H1 (cell line): ENCODE measurements around the gene ANKRD13B. TPM values are rescaled to one million over a fixed set of nuclear protein-coding genes. Genes with fewer than 3 reads are reported as not detected.

Experiments
- CTCF ChIA-PET: fragments of 300-600 bp; sonication (Branson Sonifier 250); formaldehyde crosslinking; loops from one replicate; lab custom pipeline; 2021; ENCODE audit not compliant: partially characterized antibody; lab: Charles Lee
- POLR2A ChIA-PET: fragments of 300-600 bp; sonication (Branson Sonifier 250); formaldehyde crosslinking; loops from one replicate; lab custom pipeline; 2021; ENCODE audit warnings: inconsistent platforms; ENCODE audit not compliant: partially characterized antibody; lab: Charles Lee
- DNase-seq, 2 experiments: peaks; one replicate each; pipeline versions ENCODE4 v3.0.0 to v3.0.0-alpha.2; 2010 to 2022; ENCODE audit warnings: low spot score in 2 of 2, low read depth in 1 of 2, mixed read lengths in 1 of 2
- FAIRE-seq: peaks from 2 replicates; lab custom pipeline; 2011; peaks lifted over from hg19 to GRCh38; lab: Jason Lieb, UNC
- H2AFZ ChIP-seq: 2 replicates; pipeline ENCODE4 v1.8.1; 2012; ENCODE audit warnings: low read length, inconsistent platforms
- H2AK5ac ChIP-seq: 2 replicates; pipeline ENCODE4 v1.6.1; 2013; ENCODE audit warnings: low read depth, low read length
- H2BK120ac ChIP-seq: replicated peaks from 2 replicates; pipeline ENCODE3; 2013; ENCODE audit warnings: low read depth, low read length, inconsistent platforms
- H2BK12ac ChIP-seq: 2 replicates; pipeline ENCODE4 v1.6.1; 2013; ENCODE audit warnings: low read depth, low read length
- H2BK15ac ChIP-seq: 2 replicates; pipeline ENCODE4 v1.6.1; 2013; ENCODE audit warnings: low read length
- H2BK20ac ChIP-seq: 2 replicates; pipeline ENCODE4 v1.6.1; 2013; ENCODE audit warnings: low read length
- H2BK5ac ChIP-seq: 2 replicates; pipeline ENCODE4 v1.6.1; 2013; ENCODE audit warnings: low read depth, low read length
- H3K14ac ChIP-seq: 2 replicates; pipeline ENCODE4 v1.6.1; 2013; ENCODE audit warnings: inconsistent platforms; ENCODE audit not compliant: insufficient read length
- H3K18ac ChIP-seq: 2 replicates; pipeline ENCODE4 v1.6.1; 2013; ENCODE audit warnings: low read length; ENCODE audit errors: extremely low read depth
- H3K23ac ChIP-seq: 2 replicates; pipeline ENCODE4 v1.6.1; 2013; ENCODE audit warnings: inconsistent platforms; ENCODE audit not compliant: insufficient read length
- H3K23me2 ChIP-seq: 2 replicates; pipeline ENCODE4 v1.6.1; 2013; ENCODE audit warnings: low read depth, low read length
- H3K27ac ChIP-seq: 2 replicates; pipeline ENCODE4 v1.6.1; 2011; ENCODE audit warnings: low read depth, low read length, inconsistent platforms
- H3K27me3 ChIP-seq, 4 experiments: replicated peaks in 1 of 4; 1 replicate in 1 of 4; 2 replicates in 3 of 4; pipeline versions ENCODE4 v1.6.1 to v1.8.1; 2011 to 2013; ENCODE audit warnings: low read length in 3 of 4, mild to moderate bottlenecking in 3 of 4, inconsistent platforms in 2 of 4, mixed read lengths in 2 of 4, moderate library complexity in 1 of 4; ENCODE audit not compliant: control insufficient read depth in 3 of 4, insufficient read depth in 3 of 4; ENCODE audit errors: extremely low read depth in 1 of 4
- H3K36me3 ChIP-seq, 4 experiments: 2 replicates each; pipeline versions ENCODE4 v1.6.1 to v1.8.1; 2011 to 2013; ENCODE audit warnings: mild to moderate bottlenecking in 4 of 4, low read length in 3 of 4, moderate library complexity in 2 of 4, control low read depth in 1 of 4, inconsistent platforms in 1 of 4; ENCODE audit not compliant: insufficient read depth in 4 of 4, control insufficient read depth in 2 of 4
- H3K4ac ChIP-seq: replicated peaks from 2 replicates; pipeline ENCODE3; 2013; ENCODE audit warnings: low read length, low read depth, mixed read lengths, inconsistent platforms; ENCODE audit not compliant: insufficient read length
- H3K4me1 ChIP-seq, 4 experiments: replicated peaks in 1 of 4; 1 replicate in 1 of 4; 2 replicates in 3 of 4; pipeline versions ENCODE4 v1.6.1 to v1.8.1; 2011 to 2013; ENCODE audit warnings: low read length in 3 of 4, inconsistent platforms in 2 of 4, mixed read lengths in 1 of 4; ENCODE audit not compliant: insufficient read depth in 4 of 4, control insufficient read depth in 3 of 4
- H3K4me2 ChIP-seq, 2 experiments: 2 replicates each; pipeline versions ENCODE4 v1.6.1 to v1.8.1; 2011 to 2013; ENCODE audit warnings: low read depth in 2 of 2, low read length in 2 of 2, control low read depth in 1 of 2, inconsistent platforms in 1 of 2, mild to moderate bottlenecking in 1 of 2; ENCODE audit not compliant: insufficient read depth in 1 of 2
- H3K4me3 ChIP-seq, 4 experiments: fragments of 200-600, 300-600 bp in 1 of 4; sonication (generic), shearing (Covaris generic), sonication (Bioruptor Twin) in 1 of 4; 2 replicates each; pipeline versions ENCODE4 v1.5.1 to v1.8.1; 2011 to 2016; ENCODE audit warnings: low read length in 4 of 4, low read depth in 3 of 4, control low read depth in 2 of 4, inconsistent platforms in 2 of 4, mild to moderate bottlenecking in 2 of 4, mixed read lengths in 1 of 4, moderate library complexity in 1 of 4; ENCODE audit not compliant: insufficient read depth in 2 of 4; ENCODE audit errors: extremely low read depth in 1 of 4
- H3K56ac ChIP-seq: replicated peaks from 2 replicates; pipeline ENCODE3; 2013; ENCODE audit warnings: low read depth, mild to moderate bottlenecking, mixed read lengths, low read length, inconsistent platforms; ENCODE audit not compliant: insufficient read length
- H3K79me1 ChIP-seq: 2 replicates; pipeline ENCODE4 v1.6.1; 2013; ENCODE audit warnings: low read depth, low read length, control low read depth
- H3K79me2 ChIP-seq, 2 experiments: 2 replicates each; pipeline versions ENCODE4 v1.6.1 to v1.8.1; 2012 to 2013; ENCODE audit warnings: low read length in 2 of 2, mild to moderate bottlenecking in 2 of 2, inconsistent platforms in 1 of 2; ENCODE audit not compliant: insufficient read depth in 2 of 2, control insufficient read depth in 1 of 2
- H3K9ac ChIP-seq, 4 experiments: replicated peaks in 1 of 4; 1 replicate in 1 of 4; 2 replicates in 3 of 4; pipeline versions ENCODE4 v1.6.1 to v1.8.1; 2011 to 2013; ENCODE audit warnings: low read depth in 3 of 4, low read length in 3 of 4, control low read depth in 2 of 4, mild to moderate bottlenecking in 2 of 4, moderate library complexity in 2 of 4, inconsistent platforms in 1 of 4; ENCODE audit errors: extremely low read depth in 1 of 4
- H3K9me3 ChIP-seq, 2 experiments: 2 replicates each; pipeline versions ENCODE4 v1.6.1 to v1.8.1; 2012 to 2013; ENCODE audit warnings: mild to moderate bottlenecking in 2 of 2, moderate library complexity in 2 of 2, control low read depth in 1 of 2, inconsistent platforms in 1 of 2, low read depth in 1 of 2, low read length in 1 of 2, mixed read lengths in 1 of 2; ENCODE audit not compliant: insufficient read depth in 2 of 2
- H4K20me1 ChIP-seq, 2 experiments: replicated peaks in 1 of 2; 2 replicates each; pipeline versions ENCODE3 to v1.8.1; 2011 to 2013; ENCODE audit warnings: inconsistent platforms in 2 of 2, low read length in 2 of 2, mild to moderate bottlenecking in 1 of 2; ENCODE audit not compliant: insufficient read depth in 2 of 2, control insufficient read depth in 1 of 2
- H4K5ac ChIP-seq: 2 replicates; pipeline ENCODE4 v1.6.1; 2013; ENCODE audit warnings: low read length, low read depth, mixed read lengths, inconsistent platforms; ENCODE audit not compliant: insufficient read length
- H4K8ac ChIP-seq: 2 replicates; pipeline ENCODE4 v1.8.0; 2013; ENCODE audit warnings: mild to moderate bottlenecking, moderate library complexity, low read length, inconsistent platforms; ENCODE audit not compliant: insufficient read depth; ENCODE audit errors: extremely low read depth
- H4K91ac ChIP-seq: replicated peaks from 2 replicates; pipeline ENCODE3; 2013; ENCODE audit warnings: low read length, mixed read lengths, inconsistent platforms; ENCODE audit not compliant: insufficient read length
- WGBS, 2 experiments: shearing (Covaris generic) in 1 of 2; methylation state at CpG; one replicate each; pipeline versions ENCODE4 v1.1.6 to v1.1.7; 2013 to 2015; ENCODE audit warnings: low lambda C conversion rate in 2 of 2, mixed read lengths in 2 of 2, inconsistent platforms in 1 of 2, low coverage in 1 of 2, missing lambda C conversion rate in 1 of 2; ENCODE audit not compliant: insufficient replicate concordance in 2 of 2, insufficient coverage in 1 of 2, insufficient read length in 1 of 2; ENCODE audit errors: extremely low coverage in 1 of 2, missing lambda C conversion rate in 1 of 2; 5-methylcytosine and 5-hydroxymethylcytosine counted together
- polyA plus RNA-seq, 7 experiments: library from polyadenylated mRNA; depleted of rRNA in 3 of 7; stranded (reverse) in 5 of 7; unstranded in 2 of 7; fragments of >200 nt in 5 of 7; fragments of 200-250 nt in 2 of 7; gene quantifications; 1 replicate in 5 of 7; 2 replicates in 1 of 7; 4 replicates in 1 of 7; pipeline versions ENCODE4 v1.2.1 to v1.2.3, GENCODE V29; 2011 to 2013; ENCODE audit warnings: missing spikeins in 2 of 7, mixed read lengths in 2 of 7
- total RNA-seq: library from RNA; stranded (reverse); fragmentation: NEBNext Ultra II Directional; extraction: Animal tissue kit (Norgen Biotek cat#: 25700); gene quantifications from 2 replicates; pipeline ENCODE4 v1.2.1, GENCODE V29; 2021

ANKRD13B gene
- total and polyA plus RNA-seq, 2 of the 8 experiments (the other 6 are each of a cell fraction or from before 2014, with no cell fraction given): 16.4 to 48.5 TPM

GRCh38 chr17:29577385-29578211 lies 15.3 kb upstream of the ANKRD13B start:
- no peak overlapping the region for H2BK12ac ChIP-seq
- H2AK5ac ChIP-seq: no peak overlapping the region
- H3K4me2 ChIP-seq: no peak overlapping the region
- FAIRE-seq (no peak), DNase-seq (no peak)
- H4K20me1 ChIP-seq: peaks cover 0 to 6% of the 10 kb centered on the region in 2 experiments
- no peak overlapping the region for H3K4ac ChIP-seq
- no peak overlapping the region for H4K91ac ChIP-seq
- H3K4me1 ChIP-seq: no peaks in the 10 kb centered on the region; a peak in 1 of 7 replicates
- no peak overlapping the region for H4K5ac ChIP-seq
- no peak overlapping the region for H3K4me3 ChIP-seq
- no peak overlapping the region for H3K27ac ChIP-seq
- ChIA-PET CTCF (interaction anchor here (0.5 to 15.3 kb wide), 7 partner anchors 10 to 549 kb away, joined by 3 to 193 read pairs (median 11); partner anchors contain the start of genes ANKRD13B and CORO6), POLR2A (interaction anchor here (1.1 to 2.8 kb wide), 2 partner anchors 8 to 15 kb away, joined by 4 to 12 read pairs; partner anchors contain the start of gene ANKRD13B)
- H2BK120ac ChIP-seq: no peak overlapping the region
- H3K23me2 ChIP-seq: no peaks in the 10 kb centered on the region; the same call in 1 of the 2 replicates
- no peak overlapping the region for H3K9ac ChIP-seq
- H4K8ac ChIP-seq: no peak overlapping the region
- no peak overlapping the region for H2BK20ac ChIP-seq
- 0 out of 7 replicates have a peak, but pooled peaks cover 0 to 3% (median 0%) of the 10 kb centered on the region in 4 experiments for H3K27me3 ChIP-seq
- H3K79me2 ChIP-seq: no peaks in the 10 kb centered on the region
- no peak overlapping the region for H3K23ac ChIP-seq
- H2BK5ac ChIP-seq: 0 out of 2 replicates have a peak overlapping the region, but pooled peaks have one; percentile 2
- H3K79me1 ChIP-seq: no peaks in the 10 kb centered on the region
- no peaks in the 10 kb centered on the region for H3K9me3 ChIP-seq
- H3K14ac ChIP-seq: no peak overlapping the region
- WGBS, 2 experiments: 93% methylated on average over 21 of the region's 22 CpGs; no CpG with 5 or more reads in 1 of the 2 experiments
- no peak overlapping the region for H3K18ac ChIP-seq
- H2BK15ac ChIP-seq: no peak overlapping the region
- H2AFZ ChIP-seq: no peak overlapping the region
- peaks cover 14 to 30% (median 15%) of the 10 kb centered on the region in 4 experiments; a peak in 6 of 8 replicates for H3K36me3 ChIP-seq
- H3K56ac ChIP-seq: no peak overlapping the region
